Esophagus muscularis mucosa (tissue), 4 donors: Measurements from ENCODE around the gene SERPINB7. TPM values are rescaled to one million over a fixed set of nuclear protein-coding genes. Genes with fewer than 3 reads are reported as not detected.

Source experiments
- DNase-seq: peaks from one replicate; pipeline ENCODE4 v3.0.0-alpha.2; 2017; ENCODE audit errors: extremely low spot score
- H3K27ac ChIP-seq, 4 donors: fragments of 200-600 bp; sonication (generic); replicated peaks in 1 of 4; 1 replicate in 3 of 4; 2 replicates in 1 of 4; pipeline ENCODE4 v1.5.1; 2016 to 2019; ENCODE audit warnings: mild to moderate bottlenecking in 1 of 4
- H3K27me3 ChIP-seq, 4 donors: fragments of 200-600 bp; sonication (generic); one replicate each; pipeline versions ENCODE4 v1.5.1 to v1.6.0; 2016 to 2019
- H3K36me3 ChIP-seq, 4 donors: fragments of 200-600 bp; sonication (generic); one replicate each; pipeline ENCODE4 v1.5.1; 2016 to 2019
- H3K4me1 ChIP-seq, 4 donors: fragments of 200-600 bp; sonication (generic); one replicate each; pipeline ENCODE4 v1.5.1; 2016 to 2019
- H3K4me3 ChIP-seq, 4 donors: fragments of 200-600 bp; sonication (generic); 1 replicate in 2 of 4; 2 replicates in 2 of 4; pipeline ENCODE4 v1.5.1; 2016 to 2019; ENCODE audit warnings: mild to moderate bottlenecking in 4 of 4, moderate library complexity in 1 of 4
- H3K9me3 ChIP-seq, 4 donors: fragments of 200-600 bp; sonication (generic); 1 replicate in 3 of 4; 2 replicates in 1 of 4; pipeline ENCODE4 v1.5.1; 2016 to 2019
- CTCF ChIP-seq, 3 experiments: fragments of 200-600 bp in 2 of 3; fragments of 450-650 bp in 1 of 3; sonication (generic) in 2 of 3; IDR thresholded peaks; one replicate each; pipeline ENCODE4 v1.5.1; 2017 to 2019; ENCODE audit warnings: antibody characterized with exemption in 3 of 3, mild to moderate bottlenecking in 2 of 3, moderate library complexity in 1 of 3
- EP300 ChIP-seq: sonication (generic); formaldehyde crosslinking; IDR thresholded peaks from one replicate; pipeline ENCODE4 v1.6.1; 2017; ENCODE audit warnings: antibody characterized with exemption
- POLR2A ChIP-seq: fragments of 450-650 bp; IDR thresholded peaks from one replicate; pipeline ENCODE4 v1.6.1; 2017; ENCODE audit warnings: antibody characterized with exemption, moderate library complexity, mild to moderate bottlenecking, low read depth
- POLR2AphosphoS5 ChIP-seq, 2 donors: sonication (generic); formaldehyde crosslinking; IDR thresholded peaks; one replicate each; pipeline ENCODE4 v1.6.1; 2017; ENCODE audit warnings: antibody characterized with exemption in 2 of 2
- WGBS: methylation state at CpG from one replicate; pipeline ENCODE4 v1.1.5; 2018; 5-methylcytosine and 5-hydroxymethylcytosine counted together
- intact Hi-C: fragments of 100-400 bp; cut with DNase I; formaldehyde crosslinking; loops from one replicate; pipeline ENCODE4 v1.15.1; 2023
- total RNA-seq, 4 donors: library from RNA; depleted of rRNA; stranded (reverse); fragments of >200 nt; gene quantifications; one replicate each; pipeline versions ENCODE4 v1.1.0 to v1.2.1, GENCODE V29; 2016

The SERPINB7 gene
- total RNA-seq, 4 donors from 2014 or later: not detected

- no peaks in the 10 kb centered on the region for H3K36me3 ChIP-seq
- intact Hi-C loops: no loop called here
- no peaks in the 10 kb centered on the region for H3K27me3 ChIP-seq
- no peak overlapping the region for H3K27ac ChIP-seq
- no peak for DNase-seq
- WGBS: 87% methylated on average over 3 of the region's 3 CpGs
- no peak overlapping the region for H3K4me3 ChIP-seq
- H3K4me1 ChIP-seq: no peaks in the 10 kb centered on the region
- no peak for TF ChIP-seq POLR2A
- no peak for TF ChIP-seq CTCF (IDR thresholded peaks at IDR 0.05)
- no peak for TF ChIP-seq EP300
- H3K9me3 ChIP-seq: peaks cover 0 to 18% (median 14%) of the 10 kb centered on the region in 4 donors
These were observed 11.2 kb upstream of the SERPINB7 start for GRCh38 chr18:63763831-63764600.

DNA sequence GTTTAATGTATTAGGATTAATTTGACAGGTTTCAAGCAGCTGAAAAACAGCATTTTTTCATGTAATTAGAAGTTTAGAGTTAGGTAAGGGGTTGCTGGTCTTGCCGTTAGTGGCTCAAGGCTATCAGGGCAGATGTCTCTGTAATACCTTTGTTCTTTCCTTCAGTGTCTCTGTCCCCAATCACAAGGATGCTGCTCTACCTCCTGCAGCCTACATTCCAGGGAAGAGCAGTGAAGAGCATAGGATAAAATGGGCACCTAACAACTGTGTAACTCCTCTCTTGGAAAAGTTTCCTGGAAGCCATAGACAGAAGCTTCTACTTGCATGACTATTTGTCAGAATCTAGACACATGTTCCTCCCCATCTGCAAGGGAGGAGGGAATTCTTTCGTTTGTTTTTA is 9.4 kb upstream of the SERPINB7 start:
- WGBS: 70% methylated on average over 2 of the region's 2 CpGs
- DNase-seq: no peak
- intact Hi-C loops: no loop called here

GRCh38 chr18:63773551-63773950 is 1.7 kb upstream of the SERPINB7 start:
- Histone ChIP-seq H3K36me3 (no peaks in the 10 kb centered on the region), H3K4me3 (no peak overlapping the region), H3K9me3 (no peaks in the 10 kb centered on the region), H3K27me3 (no peaks in the 10 kb centered on the region), H3K4me1 (no peaks in the 10 kb centered on the region), H3K27ac (no peak overlapping the region)
- TF ChIP-seq CTCF (IDR thresholded peaks at IDR 0.05) (no peak), EP300 (no peak), POLR2A (no peak), POLR2AphosphoS5 (IDR thresholded peaks at IDR 0.05) (no peak)
- no peak for DNase-seq
- intact Hi-C loops: no loop called here
- 76% methylated on average over 3 of the region's 3 CpGs for WGBS

More for the DNA sequence above, 9.4 kb upstream of the SERPINB7 start:
- Histone ChIP-seq H3K36me3 (no peaks in the 10 kb centered on the region), H3K9me3 (peaks cover 0 to under 1% (median 0%) of the 10 kb centered on the region in 4 donors), H3K4me1 (no peaks in the 10 kb centered on the region), H3K4me3 (no peak overlapping the region), H3K27ac (no peak overlapping the region), H3K27me3 (no peaks in the 10 kb centered on the region)
- no peak for TF ChIP-seq EP300
- no peak for TF ChIP-seq CTCF (IDR thresholded peaks at IDR 0.05)
- TF ChIP-seq POLR2A: no peak
- TF ChIP-seq POLR2AphosphoS5 (IDR thresholded peaks at IDR 0.05): no peak

- H3K27ac ChIP-seq: no peak overlapping the region
- no peak for DNase-seq
- H3K4me1 ChIP-seq: no peaks in the 10 kb centered on the region
- no peaks in the 10 kb centered on the region for H3K36me3 ChIP-seq
- no peaks in the 10 kb centered on the region for H3K27me3 ChIP-seq
- no peak overlapping the region for H3K4me3 ChIP-seq
- WGBS: 50% methylated on average over 1 of the region's 1 CpG
- H3K9me3 ChIP-seq: no peaks in the 10 kb centered on the region
- no peak for TF ChIP-seq POLR2A
- TF ChIP-seq EP300: no peak
- TF ChIP-seq CTCF (IDR thresholded peaks at IDR 0.05): no peak
- intact Hi-C loops: no loop called here
These were observed 707 bp upstream of the SERPINB7 start for GRCh38 chr18:63774511-63774910.

- no peaks in the 10 kb centered on the region for H3K9me3 ChIP-seq
- intact Hi-C loops: no loop called here
- H3K27me3 ChIP-seq: no peaks in the 10 kb centered on the region
- H3K4me3 ChIP-seq: no peak overlapping the region
- H3K4me1 ChIP-seq: no peaks in the 10 kb centered on the region
- 23% methylated on average over 1 of the region's 1 CpG for WGBS
- TF ChIP-seq CTCF (IDR thresholded peaks at IDR 0.05): no peak
- no peak for TF ChIP-seq POLR2A
- TF ChIP-seq POLR2AphosphoS5 (IDR thresholded peaks at IDR 0.05): no peak
- no peak for TF ChIP-seq EP300
- H3K36me3 ChIP-seq: no peaks in the 10 kb centered on the region
- DNase-seq: no peak
- H3K27ac ChIP-seq: no peak overlapping the region
These were observed 4.2 kb downstream of the SERPINB7 start for GRCh38 chr18:63779386-63779785.
